H1 (cell line): Measurements from ENCODE around the gene SMARCB1. TPM values are rescaled to one million over a fixed set of nuclear protein-coding genes. Genes with fewer than 3 reads are reported as not detected.

Source experiments
- CTCF ChIA-PET: fragments of 300-600 bp; sonication (Branson Sonifier 250); formaldehyde crosslinking; loops from one replicate; lab custom pipeline; 2021; ENCODE audit not compliant: partially characterized antibody; lab: Charles Lee
- POLR2A ChIA-PET: fragments of 300-600 bp; sonication (Branson Sonifier 250); formaldehyde crosslinking; loops from one replicate; lab custom pipeline; 2021; ENCODE audit warnings: inconsistent platforms; ENCODE audit not compliant: partially characterized antibody; lab: Charles Lee
- DNase-seq, 2 experiments: peaks; one replicate each; pipeline versions ENCODE4 v3.0.0 to v3.0.0-alpha.2; 2010 to 2022; ENCODE audit warnings: low spot score in 2 of 2, low read depth in 1 of 2, mixed read lengths in 1 of 2
- FAIRE-seq: peaks from 2 replicates; lab custom pipeline; 2011; peaks lifted over from hg19 to GRCh38; lab: Jason Lieb, UNC
- H2AFZ ChIP-seq: 2 replicates; pipeline ENCODE4 v1.8.1; 2012; ENCODE audit warnings: low read length, inconsistent platforms
- H2AK5ac ChIP-seq: 2 replicates; pipeline ENCODE4 v1.6.1; 2013; ENCODE audit warnings: low read depth, low read length
- H2BK120ac ChIP-seq: replicated peaks from 2 replicates; pipeline ENCODE3; 2013; ENCODE audit warnings: low read depth, low read length, inconsistent platforms
- H2BK12ac ChIP-seq: 2 replicates; pipeline ENCODE4 v1.6.1; 2013; ENCODE audit warnings: low read depth, low read length
- H2BK15ac ChIP-seq: 2 replicates; pipeline ENCODE4 v1.6.1; 2013; ENCODE audit warnings: low read length
- H2BK20ac ChIP-seq: 2 replicates; pipeline ENCODE4 v1.6.1; 2013; ENCODE audit warnings: low read length
- H2BK5ac ChIP-seq: 2 replicates; pipeline ENCODE4 v1.6.1; 2013; ENCODE audit warnings: low read depth, low read length
- H3K14ac ChIP-seq: 2 replicates; pipeline ENCODE4 v1.6.1; 2013; ENCODE audit warnings: inconsistent platforms; ENCODE audit not compliant: insufficient read length
- H3K18ac ChIP-seq: 2 replicates; pipeline ENCODE4 v1.6.1; 2013; ENCODE audit warnings: low read length; ENCODE audit errors: extremely low read depth
- H3K23ac ChIP-seq: 2 replicates; pipeline ENCODE4 v1.6.1; 2013; ENCODE audit warnings: inconsistent platforms; ENCODE audit not compliant: insufficient read length
- H3K23me2 ChIP-seq: 2 replicates; pipeline ENCODE4 v1.6.1; 2013; ENCODE audit warnings: low read depth, low read length
- H3K27ac ChIP-seq: 2 replicates; pipeline ENCODE4 v1.6.1; 2011; ENCODE audit warnings: low read depth, low read length, inconsistent platforms
- H3K27me3 ChIP-seq, 4 experiments: replicated peaks in 1 of 4; 1 replicate in 1 of 4; 2 replicates in 3 of 4; pipeline versions ENCODE4 v1.6.1 to v1.8.1; 2011 to 2013; ENCODE audit warnings: low read length in 3 of 4, mild to moderate bottlenecking in 3 of 4, inconsistent platforms in 2 of 4, mixed read lengths in 2 of 4, moderate library complexity in 1 of 4; ENCODE audit not compliant: control insufficient read depth in 3 of 4, insufficient read depth in 3 of 4; ENCODE audit errors: extremely low read depth in 1 of 4
- H3K36me3 ChIP-seq, 4 experiments: 2 replicates each; pipeline versions ENCODE4 v1.6.1 to v1.8.1; 2011 to 2013; ENCODE audit warnings: mild to moderate bottlenecking in 4 of 4, low read length in 3 of 4, moderate library complexity in 2 of 4, control low read depth in 1 of 4, inconsistent platforms in 1 of 4; ENCODE audit not compliant: insufficient read depth in 4 of 4, control insufficient read depth in 2 of 4
- H3K4ac ChIP-seq: replicated peaks from 2 replicates; pipeline ENCODE3; 2013; ENCODE audit warnings: low read length, low read depth, mixed read lengths, inconsistent platforms; ENCODE audit not compliant: insufficient read length
- H3K4me1 ChIP-seq, 4 experiments: replicated peaks in 1 of 4; 1 replicate in 1 of 4; 2 replicates in 3 of 4; pipeline versions ENCODE4 v1.6.1 to v1.8.1; 2011 to 2013; ENCODE audit warnings: low read length in 3 of 4, inconsistent platforms in 2 of 4, mixed read lengths in 1 of 4; ENCODE audit not compliant: insufficient read depth in 4 of 4, control insufficient read depth in 3 of 4
- H3K4me2 ChIP-seq, 2 experiments: 2 replicates each; pipeline versions ENCODE4 v1.6.1 to v1.8.1; 2011 to 2013; ENCODE audit warnings: low read depth in 2 of 2, low read length in 2 of 2, control low read depth in 1 of 2, inconsistent platforms in 1 of 2, mild to moderate bottlenecking in 1 of 2; ENCODE audit not compliant: insufficient read depth in 1 of 2
- H3K4me3 ChIP-seq, 4 experiments: fragments of 200-600, 300-600 bp in 1 of 4; sonication (generic), shearing (Covaris generic), sonication (Bioruptor Twin) in 1 of 4; 2 replicates each; pipeline versions ENCODE4 v1.5.1 to v1.8.1; 2011 to 2016; ENCODE audit warnings: low read length in 4 of 4, low read depth in 3 of 4, control low read depth in 2 of 4, inconsistent platforms in 2 of 4, mild to moderate bottlenecking in 2 of 4, mixed read lengths in 1 of 4, moderate library complexity in 1 of 4; ENCODE audit not compliant: insufficient read depth in 2 of 4; ENCODE audit errors: extremely low read depth in 1 of 4
- H3K56ac ChIP-seq: replicated peaks from 2 replicates; pipeline ENCODE3; 2013; ENCODE audit warnings: low read depth, mild to moderate bottlenecking, mixed read lengths, low read length, inconsistent platforms; ENCODE audit not compliant: insufficient read length
- H3K79me1 ChIP-seq: 2 replicates; pipeline ENCODE4 v1.6.1; 2013; ENCODE audit warnings: low read depth, low read length, control low read depth
- H3K79me2 ChIP-seq, 2 experiments: 2 replicates each; pipeline versions ENCODE4 v1.6.1 to v1.8.1; 2012 to 2013; ENCODE audit warnings: low read length in 2 of 2, mild to moderate bottlenecking in 2 of 2, inconsistent platforms in 1 of 2; ENCODE audit not compliant: insufficient read depth in 2 of 2, control insufficient read depth in 1 of 2
- H3K9ac ChIP-seq, 4 experiments: replicated peaks in 1 of 4; 1 replicate in 1 of 4; 2 replicates in 3 of 4; pipeline versions ENCODE4 v1.6.1 to v1.8.1; 2011 to 2013; ENCODE audit warnings: low read depth in 3 of 4, low read length in 3 of 4, control low read depth in 2 of 4, mild to moderate bottlenecking in 2 of 4, moderate library complexity in 2 of 4, inconsistent platforms in 1 of 4; ENCODE audit errors: extremely low read depth in 1 of 4
- H3K9me3 ChIP-seq, 2 experiments: 2 replicates each; pipeline versions ENCODE4 v1.6.1 to v1.8.1; 2012 to 2013; ENCODE audit warnings: mild to moderate bottlenecking in 2 of 2, moderate library complexity in 2 of 2, control low read depth in 1 of 2, inconsistent platforms in 1 of 2, low read depth in 1 of 2, low read length in 1 of 2, mixed read lengths in 1 of 2; ENCODE audit not compliant: insufficient read depth in 2 of 2
- H4K20me1 ChIP-seq, 2 experiments: replicated peaks in 1 of 2; 2 replicates each; pipeline versions ENCODE3 to v1.8.1; 2011 to 2013; ENCODE audit warnings: inconsistent platforms in 2 of 2, low read length in 2 of 2, mild to moderate bottlenecking in 1 of 2; ENCODE audit not compliant: insufficient read depth in 2 of 2, control insufficient read depth in 1 of 2
- H4K5ac ChIP-seq: 2 replicates; pipeline ENCODE4 v1.6.1; 2013; ENCODE audit warnings: low read length, low read depth, mixed read lengths, inconsistent platforms; ENCODE audit not compliant: insufficient read length
- H4K8ac ChIP-seq: 2 replicates; pipeline ENCODE4 v1.8.0; 2013; ENCODE audit warnings: mild to moderate bottlenecking, moderate library complexity, low read length, inconsistent platforms; ENCODE audit not compliant: insufficient read depth; ENCODE audit errors: extremely low read depth
- H4K91ac ChIP-seq: replicated peaks from 2 replicates; pipeline ENCODE3; 2013; ENCODE audit warnings: low read length, mixed read lengths, inconsistent platforms; ENCODE audit not compliant: insufficient read length
- BRCA1 ChIP-seq: IDR thresholded peaks from 2 replicates; pipeline ENCODE4 v1.6.1; 2012; ENCODE audit warnings: low read depth, low read length, improper control_type of control experiment
- GABPA ChIP-seq: IDR thresholded peaks from 2 replicates; pipeline ENCODE4 v1.6.1; 2011; ENCODE audit warnings: mild to moderate bottlenecking, low read length, moderate library complexity, borderline replicate concordance; ENCODE audit not compliant: insufficient read depth
- HDAC6 ChIP-seq: IDR thresholded peaks from one replicate; pipeline ENCODE4 v1.7.1; 2012; ENCODE audit warnings: low read depth, mild to moderate bottlenecking, inconsistent platforms, low read length, moderate library complexity
- JUN ChIP-seq: IDR thresholded peaks from 2 replicates; pipeline ENCODE4 v1.6.1; 2011; ENCODE audit warnings: low read depth, mild to moderate bottlenecking, improper control_type of control experiment, low read length
- KDM1A ChIP-seq: fragments of 200-600, 300-600 bp; sonication (generic); IDR thresholded peaks from 2 replicates; pipeline ENCODE4 v1.7.1; 2016; ENCODE audit warnings: mild to moderate bottlenecking, low read length, borderline replicate concordance
- MAFK ChIP-seq: IDR thresholded peaks from 2 replicates; pipeline ENCODE4 v1.6.1; 2012; ENCODE audit warnings: low read depth, mild to moderate bottlenecking, improper control_type of control experiment, low read length
- RXRA ChIP-seq: IDR thresholded peaks from 2 replicates; pipeline ENCODE4 v1.6.1; 2011; ENCODE audit warnings: low read depth, mild to moderate bottlenecking, low read length, moderate library complexity; ENCODE audit not compliant: insufficient read depth
- SAP30 ChIP-seq: fragments of 300-600 bp; sonication (generic); IDR thresholded peaks from 2 replicates; pipeline ENCODE4 v1.7.1; 2012; ENCODE audit warnings: low read length, moderate library complexity, mild to moderate bottlenecking, inconsistent platforms; ENCODE audit not compliant: insufficient read depth, insufficient replicate concordance
- SIX5 ChIP-seq: IDR thresholded peaks from 2 replicates; pipeline ENCODE4 v1.6.1; 2011; ENCODE audit warnings: mild to moderate bottlenecking, low read depth, low read length
- SP1 ChIP-seq: IDR thresholded peaks from 2 replicates; pipeline ENCODE4 v1.6.1; 2011; ENCODE audit warnings: low read depth, low read length
- TAF1 ChIP-seq: IDR thresholded peaks from 2 replicates; pipeline ENCODE4 v1.6.1; 2011; ENCODE audit warnings: mild to moderate bottlenecking, low read depth, low read length
- TBP ChIP-seq: IDR thresholded peaks from 2 replicates; pipeline ENCODE4 v1.6.1; 2011; ENCODE audit warnings: low read depth, low read length, improper control_type of control experiment
- TEAD4 ChIP-seq: IDR thresholded peaks from 2 replicates; pipeline ENCODE4 v1.6.1; 2012; ENCODE audit warnings: low read depth, low read length, inconsistent platforms, mixed read lengths
- WGBS, 2 experiments: shearing (Covaris generic) in 1 of 2; methylation state at CpG; one replicate each; pipeline versions ENCODE4 v1.1.6 to v1.1.7; 2013 to 2015; ENCODE audit warnings: low lambda C conversion rate in 2 of 2, mixed read lengths in 2 of 2, inconsistent platforms in 1 of 2, low coverage in 1 of 2, missing lambda C conversion rate in 1 of 2; ENCODE audit not compliant: insufficient replicate concordance in 2 of 2, insufficient coverage in 1 of 2, insufficient read length in 1 of 2; ENCODE audit errors: extremely low coverage in 1 of 2, missing lambda C conversion rate in 1 of 2; 5-methylcytosine and 5-hydroxymethylcytosine counted together
- polyA plus RNA-seq, 7 experiments: library from polyadenylated mRNA; depleted of rRNA in 3 of 7; stranded (reverse) in 5 of 7; unstranded in 2 of 7; fragments of >200 nt in 5 of 7; fragments of 200-250 nt in 2 of 7; gene quantifications; 1 replicate in 5 of 7; 2 replicates in 1 of 7; 4 replicates in 1 of 7; pipeline versions ENCODE4 v1.2.1 to v1.2.3, GENCODE V29; 2011 to 2013; ENCODE audit warnings: missing spikeins in 2 of 7, mixed read lengths in 2 of 7
- total RNA-seq: library from RNA; stranded (reverse); fragmentation: NEBNext Ultra II Directional; extraction: Animal tissue kit (Norgen Biotek cat#: 25700); gene quantifications from 2 replicates; pipeline ENCODE4 v1.2.1, GENCODE V29; 2021

Gene SMARCB1
- total and polyA plus RNA-seq, 2 of the 8 experiments (the other 6 are each of a cell fraction or from before 2014, with no cell fraction given) = 116 to 145 TPM

DNA sequence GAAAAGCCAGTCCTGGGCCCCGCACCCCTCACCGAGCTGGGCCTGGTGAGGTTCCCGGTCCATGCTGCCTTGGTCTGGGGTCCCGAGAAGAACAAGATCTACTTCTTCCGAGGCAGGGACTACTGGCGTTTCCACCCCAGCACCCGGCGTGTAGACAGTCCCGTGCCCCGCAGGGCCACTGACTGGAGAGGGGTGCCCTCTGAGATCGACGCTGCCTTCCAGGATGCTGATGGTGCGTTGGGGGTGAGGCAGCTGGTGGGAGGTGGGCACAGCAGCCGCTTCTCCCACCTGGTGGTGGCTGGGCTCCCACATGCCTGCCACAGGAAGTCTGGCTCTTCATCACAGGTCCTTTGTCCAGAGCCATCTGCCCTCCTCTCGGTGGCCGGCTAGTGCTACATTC lies 4.5 kb upstream of the SMARCB1 start:
- no peaks in the 10 kb centered on the region for H3K9me3 ChIP-seq
- FAIRE-seq (no peak), DNase-seq (no peak)
- no peaks in the 10 kb centered on the region for H3K27me3 ChIP-seq
- H2BK20ac ChIP-seq = no peak overlapping the region
- no peaks in the 10 kb centered on the region for H3K79me2 ChIP-seq
- H3K56ac ChIP-seq = no peak overlapping the region
- POLR2A ChIA-PET = interaction anchor here (2.0 kb wide), 1 partner anchor 9 kb away, joined by 5 read pairs; the partner anchor contains the start of gene MMP11
- H3K4me3 ChIP-seq = no peak overlapping the region
- no peak overlapping the region for H3K18ac ChIP-seq
- no peak overlapping the region for H3K27ac ChIP-seq
- no peak overlapping the region for H2BK120ac ChIP-seq
- H3K4ac ChIP-seq = no peak overlapping the region
- no peak overlapping the region for H3K9ac ChIP-seq
- no peak overlapping the region for H2BK5ac ChIP-seq
- H3K4me1 ChIP-seq = peaks cover 0 to 10% (median 4%) of the 10 kb centered on the region in 4 experiments; a peak in 3 of 7 replicates
- no peak overlapping the region for H3K4me2 ChIP-seq
- no peak overlapping the region for H3K23ac ChIP-seq
- H3K14ac ChIP-seq = no peak overlapping the region
- H4K8ac ChIP-seq = no peak overlapping the region
- H4K5ac ChIP-seq = no peak overlapping the region
- 90% methylated on average over 10 of the region's 16 CpGs; no CpG with 5 or more reads in 1 of the 2 experiments for WGBS, 2 experiments
- H3K36me3 ChIP-seq = no peaks in the 10 kb centered on the region
- CTCF ChIA-PET = interaction anchor here (0.7 to 0.8 kb wide), 2 partner anchors 63 to 96 kb away, joined by 3 read pairs; no protein-coding TSS in a partner anchor
- H4K20me1 ChIP-seq = peaks cover 0 to 2% of the 10 kb centered on the region in 2 experiments
- H3K79me1 ChIP-seq = no peaks in the 10 kb centered on the region; the same call in 1 of the 2 replicates
- no peak overlapping the region for H2AFZ ChIP-seq
- no peak overlapping the region for H2BK15ac ChIP-seq
- H2BK12ac ChIP-seq = no peak overlapping the region
- no peak overlapping the region for H2AK5ac ChIP-seq
- H3K23me2 ChIP-seq = no peaks in the 10 kb centered on the region
- H4K91ac ChIP-seq = no peak overlapping the region
- TF ChIP-seq MAFK = no peak
- TF ChIP-seq TBP = no peak
- TF ChIP-seq JUN = no peak
- no peak for TF ChIP-seq RXRA
- no peak for TF ChIP-seq TEAD4
- no peak for TF ChIP-seq KDM1A
- no peak for TF ChIP-seq GABPA
- TF ChIP-seq HDAC6 = no peak
- TF ChIP-seq SAP30 = no peak
- TF ChIP-seq SIX5 = no peak
- TF ChIP-seq TAF1 = no peak
- no peak for TF ChIP-seq SP1
- TF ChIP-seq BRCA1 = no peak
